SIG-M5 (cell line): ENCODE data around the gene RESF1.

Experiments used
- DNase-seq: peaks from one replicate; lab custom pipeline; 2025; lab: John Stamatoyannopoulos, UW

RESF1 gene

DNA sequence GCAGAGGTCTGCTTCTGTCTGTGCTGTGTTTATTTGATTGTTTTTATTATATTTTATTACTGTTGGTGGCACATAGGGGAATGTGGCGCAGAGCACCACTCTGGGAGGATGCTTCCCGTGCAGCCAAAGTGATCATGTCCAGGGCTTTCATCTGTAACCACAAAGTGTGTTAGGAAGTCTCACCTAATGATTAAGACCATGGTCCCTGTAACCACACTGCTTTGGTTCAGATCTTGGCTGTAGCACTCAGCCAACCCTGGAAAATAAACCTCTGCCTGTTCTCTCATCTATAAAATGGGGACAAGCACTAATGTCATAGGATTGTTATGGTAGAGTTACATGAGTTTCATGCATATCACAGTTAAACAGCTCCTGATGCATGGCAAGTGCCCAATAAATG, 1.9 kb downstream of the RESF1 start:
- no peak for DNase-seq

DNA sequence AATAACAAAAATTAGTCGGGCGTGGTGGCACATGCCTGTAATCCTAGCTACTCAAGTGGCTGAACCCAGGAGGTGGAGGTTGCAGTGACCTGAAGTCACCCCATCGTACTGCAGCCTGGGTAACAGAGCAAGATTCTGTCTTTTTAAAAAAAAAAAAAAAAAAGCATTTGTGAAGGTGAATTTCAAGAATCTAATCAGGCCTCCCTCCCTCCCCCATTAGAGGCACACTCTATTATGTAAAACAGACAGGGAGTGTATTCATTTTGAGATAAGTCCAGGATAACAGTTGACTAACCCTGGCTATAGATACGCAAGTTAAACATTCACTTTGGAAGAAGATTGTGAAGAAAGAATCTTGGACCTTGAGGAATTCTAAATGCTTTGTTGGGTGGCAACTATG, 2.9 kb downstream of the RESF1 start:
- DNase-seq: no peak

- no peak for DNase-seq
Observed at GRCh38 chr12:31964280-31964679, 5.1 kb downstream of the RESF1 start.

- DNase-seq: no peak
Observed at GRCh38 chr12:31965090-31965489, 5.9 kb downstream of the RESF1 start.

- DNase-seq: no peak
Observed at GRCh38 chr12:31966558-31967205, 7.5 kb downstream of the RESF1 start.

- no peak for DNase-seq
Observed at GRCh38 chr12:31967539-31967938, 8.3 kb downstream of the RESF1 start.

DNA sequence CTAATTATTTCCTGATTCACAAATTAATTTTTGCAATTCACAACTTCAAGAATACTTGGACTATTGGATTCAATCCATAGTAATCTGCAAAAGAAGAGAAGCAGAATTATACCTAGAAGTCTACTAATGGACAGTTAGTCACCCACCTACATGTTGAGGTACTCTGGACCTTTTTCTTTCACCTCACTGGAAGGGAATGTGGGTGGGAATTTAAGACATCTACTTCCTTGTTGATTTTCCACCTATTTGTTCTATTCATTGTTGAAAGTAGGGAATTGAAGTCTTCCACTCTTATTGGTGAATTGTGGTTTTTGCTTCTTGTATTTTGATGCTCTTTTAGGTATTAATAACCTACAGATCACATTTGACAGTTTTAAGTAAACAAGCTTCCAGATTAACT, 11.0 kb downstream of the RESF1 start:
- DNase-seq: no peak

GRCh38 chr12:31973818-31974217, 14.6 kb downstream of the RESF1 start:
- DNase-seq: no peak

- no peak for DNase-seq
Observed at GRCh38 chr12:31974673-31975072, 15.5 kb downstream of the RESF1 start.

GRCh38 chr12:31984806-31985591, 25.8 kb downstream of the RESF1 start:
- DNase-seq: no peak

DNA sequence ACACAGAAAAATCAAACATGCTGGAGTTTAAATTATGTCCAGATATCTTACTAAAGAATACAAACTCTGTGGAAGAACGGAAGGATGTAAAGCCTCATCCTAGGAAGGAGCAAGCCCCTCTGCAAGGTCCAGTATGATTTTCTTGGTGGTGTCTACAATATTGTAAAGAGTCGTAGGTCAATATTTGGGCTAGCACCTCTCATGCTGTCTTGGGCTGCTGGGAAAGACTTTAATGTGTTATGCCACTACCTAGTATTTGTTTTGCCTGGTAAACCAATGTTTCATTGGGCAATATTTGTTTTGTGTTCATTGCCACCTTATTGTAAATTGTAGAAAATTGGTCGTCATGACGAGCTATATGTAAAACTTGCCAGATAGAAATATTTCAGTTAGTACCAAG, 26.6 kb downstream of the RESF1 start:
- DNase-seq: no peak

GRCh38 chr12:31989571-31990362, 30.6 kb downstream of the RESF1 start:
- DNase-seq: no peak

DNA sequence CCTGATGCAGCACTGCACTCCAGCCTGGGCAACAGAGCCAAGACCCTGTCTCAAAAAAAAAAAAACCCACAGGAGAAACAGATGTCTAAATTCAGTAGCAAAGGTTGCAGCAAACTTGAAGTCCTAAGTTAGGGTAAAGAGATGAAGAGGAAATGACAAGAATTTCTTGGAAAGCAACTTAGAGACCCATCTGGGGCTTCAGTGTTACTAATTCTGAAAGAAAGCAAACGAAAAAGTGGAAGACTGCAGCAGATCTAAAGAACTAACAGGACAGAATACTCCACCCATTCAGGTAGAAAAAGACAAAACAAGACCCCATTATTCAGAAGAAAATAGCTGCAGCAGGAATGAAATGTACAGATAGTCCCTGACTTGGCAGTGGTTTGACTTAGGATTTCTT, 31.9 kb downstream of the RESF1 start:
- DNase-seq: no peak

- DNase-seq: no peak
Observed at GRCh38 chr12:31991815-31992214, 32.6 kb downstream of the RESF1 start.

GRCh38 chr12:31999692-32000091, 40.5 kb downstream of the RESF1 start:
- no peak for DNase-seq

- no peak for DNase-seq
Observed at GRCh38 chr12:32000373-32001005, 41.3 kb downstream of the RESF1 start.

DNA sequence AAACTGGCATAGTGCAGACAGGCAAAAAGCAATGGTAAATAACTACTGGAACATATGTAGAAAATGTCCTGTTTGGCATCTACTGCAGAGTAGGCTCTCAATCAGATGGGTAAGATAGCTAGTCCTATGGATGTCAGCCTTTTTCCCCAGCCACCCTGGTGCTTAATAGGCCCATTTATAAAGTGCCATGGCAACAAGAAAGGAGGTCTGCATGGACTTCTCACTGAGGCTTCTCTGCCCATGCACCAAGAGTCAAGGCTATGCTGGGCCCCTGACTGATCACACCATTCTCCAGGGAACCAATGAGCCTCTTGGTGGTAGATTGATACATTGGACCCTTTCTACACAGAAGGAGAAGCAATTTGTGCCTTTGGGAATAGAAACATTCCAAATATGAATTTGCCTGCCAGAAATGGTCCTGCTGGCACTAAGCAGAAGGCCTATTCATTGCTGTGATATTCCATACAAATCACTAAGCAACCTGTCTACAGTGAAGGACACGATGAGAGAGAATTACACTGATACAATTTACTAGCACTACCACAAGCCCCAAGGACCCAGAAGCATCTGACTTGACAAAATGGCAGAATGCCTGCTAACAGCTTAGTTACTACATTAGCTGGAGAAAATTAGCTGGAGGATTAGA, 43.8 kb downstream of the RESF1 start:
- DNase-seq: no peak

DNA sequence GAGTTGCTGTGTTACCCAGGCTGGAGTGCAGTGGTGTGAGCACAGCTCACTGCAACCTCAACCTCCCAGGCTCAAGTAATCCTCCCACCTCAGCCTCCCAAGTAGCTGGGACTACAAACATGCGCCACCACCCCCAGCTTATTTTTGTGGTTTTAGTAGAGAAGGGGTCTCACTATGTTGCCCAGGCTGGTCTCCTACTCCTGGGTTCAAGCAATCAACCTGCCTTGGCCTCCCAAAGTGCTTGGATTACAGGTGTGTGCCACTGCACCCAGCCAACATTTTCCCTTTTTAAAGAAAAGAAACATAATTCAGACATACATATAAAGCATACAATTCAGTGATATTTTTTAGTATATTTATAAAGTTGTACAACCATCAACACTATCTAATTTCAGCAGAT, 44.4 kb downstream of the RESF1 start:
- no peak for DNase-seq

GRCh38 chr12:32005496-32006125, 46.4 kb downstream of the RESF1 start:
- DNase-seq: no peak
